Tibial nerve (tissue), 4 donors: Measurements from ENCODE around the gene CASZ1. TPM values are rescaled to one million over a fixed set of nuclear protein-coding genes. Genes with fewer than 3 reads are reported as not detected.

Source experiments
- DNase-seq, 2 donors: peaks; one replicate each; pipeline ENCODE4 v3.0.0-alpha.2; 2019; ENCODE audit warnings: low spot score in 2 of 2
- H3K27ac ChIP-seq, 4 donors: fragments of 200-600 bp; sonication (generic) in 3 of 4; one replicate each; pipeline ENCODE4 v1.5.1; 2017 to 2019; ENCODE audit warnings: mild to moderate bottlenecking in 1 of 4
- H3K27me3 ChIP-seq, 2 donors: fragments of 200-600 bp; sonication (generic) in 1 of 2; one replicate each; pipeline versions ENCODE4 v1.5.1 to v1.6.0; 2017 to 2019
- H3K36me3 ChIP-seq, 3 donors: fragments of 200-600 bp; sonication (generic); one replicate each; pipeline ENCODE4 v1.5.1; 2018 to 2019
- H3K4me1 ChIP-seq, 4 donors: fragments of 200-600 bp; sonication (generic) in 3 of 4; one replicate each; pipeline ENCODE4 v1.5.1; 2017 to 2019
- H3K4me3 ChIP-seq, 4 donors: fragments of 200-600 bp; sonication (generic) in 3 of 4; one replicate each; pipeline ENCODE4 v1.5.1; 2017 to 2019; ENCODE audit warnings: mild to moderate bottlenecking in 1 of 4, moderate library complexity in 1 of 4
- H3K9me3 ChIP-seq, 4 donors: fragments of 200-600 bp; sonication (generic) in 3 of 4; one replicate each; pipeline ENCODE4 v1.5.1; 2017 to 2019
- CTCF ChIP-seq, 5 experiments: fragments of 200-600 bp in 3 of 5; fragments of 450-650 bp in 2 of 5; sonication (generic) in 3 of 5; IDR thresholded peaks; one replicate each; pipeline ENCODE4 v1.5.1; 2016 to 2019; ENCODE audit warnings: antibody characterized with exemption in 5 of 5, mild to moderate bottlenecking in 3 of 5, moderate library complexity in 2 of 5
- EP300 ChIP-seq, 2 donors: sonication (generic); formaldehyde crosslinking; IDR thresholded peaks; one replicate each; pipeline ENCODE4 v1.6.1; 2017; ENCODE audit warnings: antibody characterized with exemption in 2 of 2, mild to moderate bottlenecking in 1 of 2
- POLR2A ChIP-seq, 2 donors: fragments of 450-650 bp; IDR thresholded peaks; one replicate each; pipeline ENCODE4 v1.6.1; 2017; ENCODE audit warnings: antibody characterized with exemption in 2 of 2, mild to moderate bottlenecking in 2 of 2, moderate library complexity in 2 of 2
- WGBS, 2 donors: methylation state at CpG; one replicate each; pipeline ENCODE4 v1.1.5; 2018; 5-methylcytosine and 5-hydroxymethylcytosine counted together
- total RNA-seq, 4 donors: library from RNA; depleted of rRNA; stranded (reverse); fragments of >200 nt; gene quantifications; one replicate each; pipeline ENCODE4 v1.1.0, GENCODE V29; 2016

The CASZ1 gene
- total RNA-seq, 4 donors from 2014 or later = 1.7 to 7.5 (median 5.1) TPM

GRCh38 chr1:10768552-10768951, 27.9 kb downstream of the CASZ1 start:
- TF ChIP-seq POLR2A (IDR thresholded peaks at IDR 0.05) = no peak
- no peak for TF ChIP-seq EP300 (IDR thresholded peaks at IDR 0.05)
- TF ChIP-seq CTCF (IDR thresholded peaks at IDR 0.05) = no peak

GRCh38 chr1:10767282-10767681, 29.2 kb downstream of the CASZ1 start:
- H3K4me1 ChIP-seq = peaks cover 0 to 7% (median 3%) of the 10 kb centered on the region in 4 donors
- no peaks in the 10 kb centered on the region for H3K36me3 ChIP-seq
- TF ChIP-seq EP300 (IDR thresholded peaks at IDR 0.05) (no peak), CTCF (IDR thresholded peaks at IDR 0.05) (no peak), POLR2A (IDR thresholded peaks at IDR 0.05) (no peak)
- 82 to 86% methylated on average over 8 to 9 of the region's 9 CpGs for WGBS, 2 donors
- no peak overlapping the region for H3K4me3 ChIP-seq
- H3K9me3 ChIP-seq = no peaks in the 10 kb centered on the region
- peaks cover 0 to 10% of the 10 kb centered on the region in 2 donors for H3K27me3 ChIP-seq
- H3K27ac ChIP-seq = no peak overlapping the region
- no peak for DNase-seq

More at GRCh38 chr1:10768552-10768951, 27.9 kb downstream of the CASZ1 start:
- H3K9me3 ChIP-seq = no peaks in the 10 kb centered on the region
- no peak overlapping the region for H3K4me3 ChIP-seq
- H3K27ac ChIP-seq = no peak overlapping the region
- WGBS, 2 donors = 81 to 91% methylated on average over 6 to 7 of the region's 7 CpGs
- H3K27me3 ChIP-seq = peaks cover 0 to 13% of the 10 kb centered on the region in 2 donors
- H3K36me3 ChIP-seq = no peaks in the 10 kb centered on the region
- DNase-seq = no peak
- H3K4me1 ChIP-seq = peaks cover 0 to 7% (median 3%) of the 10 kb centered on the region in 4 donors

- Histone ChIP-seq H3K9me3 (no peaks in the 10 kb centered on the region), H3K4me1 (peaks cover 0 to 17% (median 3%) of the 10 kb centered on the region in 4 donors), H3K27me3 (peaks cover 0 to 5% of the 10 kb centered on the region in 2 donors), H3K27ac (no peak overlapping the region), H3K36me3 (no peaks in the 10 kb centered on the region), H3K4me3 (no peak overlapping the region)
- no peak for TF ChIP-seq CTCF (IDR thresholded peaks at IDR 0.05)
- no peak for TF ChIP-seq POLR2A (IDR thresholded peaks at IDR 0.05)
- no peak for TF ChIP-seq EP300 (IDR thresholded peaks at IDR 0.05)
- no peak for DNase-seq
- 62 to 63% methylated on average over 17 of the region's 17 CpGs for WGBS, 2 donors
Observed at GRCh38 chr1:10765734-10766478, 30.5 kb downstream of the CASZ1 start.

- Histone ChIP-seq H3K4me1 (peaks cover 0 to 17% (median 3%) of the 10 kb centered on the region in 4 donors), H3K36me3 (no peaks in the 10 kb centered on the region), H3K4me3 (no peak overlapping the region), H3K27me3 (peaks cover 0 to 2% of the 10 kb centered on the region in 2 donors), H3K27ac (no peak overlapping the region), H3K9me3 (no peaks in the 10 kb centered on the region)
- DNase-seq = no peak
- no peak for TF ChIP-seq POLR2A (IDR thresholded peaks at IDR 0.05)
- no peak for TF ChIP-seq EP300 (IDR thresholded peaks at IDR 0.05)
- no peak for TF ChIP-seq CTCF (IDR thresholded peaks at IDR 0.05)
- 57 to 74% methylated on average over 15 of the region's 15 CpGs for WGBS, 2 donors
Observed at GRCh38 chr1:10765304-10765703, 31.1 kb downstream of the CASZ1 start.

GRCh38 chr1:10764296-10764798, 32.1 kb downstream of the CASZ1 start:
- DNase-seq = no peak
- H3K27me3 ChIP-seq = no peaks in the 10 kb centered on the region
- no peak overlapping the region for H3K4me3 ChIP-seq
- WGBS, 2 donors = 92 to 94% methylated on average over 6 of the region's 6 CpGs
- peaks cover 0 to 17% (median 3%) of the 10 kb centered on the region in 4 donors for H3K4me1 ChIP-seq
- TF ChIP-seq EP300 (IDR thresholded peaks at IDR 0.05) = no peak
- TF ChIP-seq CTCF (IDR thresholded peaks at IDR 0.05) = no peak
- TF ChIP-seq POLR2A (IDR thresholded peaks at IDR 0.05) = no peak
- no peaks in the 10 kb centered on the region for H3K36me3 ChIP-seq
- H3K27ac ChIP-seq = no peak overlapping the region
- no peaks in the 10 kb centered on the region for H3K9me3 ChIP-seq
